Left ventricle myocardium superior (tissue), 1 donor: ENCODE measurements around the gene PSMD14. TPM values are rescaled to one million over a fixed set of nuclear protein-coding genes. Genes with fewer than 3 reads are reported as not detected.
A peak's percentile ranks its signal among the peaks of the same experiment; 100 is the strongest.
"Not testable (repeated sequence)": the region's sequence is repeated elsewhere in the genome, so short reads cannot be mapped to it uniquely, and the experiment has no call there.

Experiments
- ATAC-seq: fragments of 200-7000 bp; cut with Tn5 transposase; one replicate; pipeline ENCODE4 v1.9.1; 2020; ENCODE audit warnings: mild to moderate bottlenecking, moderate library complexity
- DNase-seq: peaks from one replicate; pipeline ENCODE4 v3.0.0-alpha.2; 2020
- intact Hi-C: fragments of 100-400 bp; cut with micrococcal nuclease; formaldehyde crosslinking; loops from one replicate; pipeline ENCODE4 v1.11.0; 2022
- total RNA-seq: library from RNA; stranded (reverse); fragmentation: NEBNext Ultra II Directional; extraction: Animal tissue kit (Norgen Biotek cat#: 25700); gene quantifications from one replicate; pipeline ENCODE4 v1.2.1, GENCODE V29; 2021
- donor health status: DM: no; HTN: yes; CAD: no; lungs with severe emphysema.

The PSMD14 gene
- total RNA-seq, 1 donor from 2014 or later = 40.4 TPM

DNA sequence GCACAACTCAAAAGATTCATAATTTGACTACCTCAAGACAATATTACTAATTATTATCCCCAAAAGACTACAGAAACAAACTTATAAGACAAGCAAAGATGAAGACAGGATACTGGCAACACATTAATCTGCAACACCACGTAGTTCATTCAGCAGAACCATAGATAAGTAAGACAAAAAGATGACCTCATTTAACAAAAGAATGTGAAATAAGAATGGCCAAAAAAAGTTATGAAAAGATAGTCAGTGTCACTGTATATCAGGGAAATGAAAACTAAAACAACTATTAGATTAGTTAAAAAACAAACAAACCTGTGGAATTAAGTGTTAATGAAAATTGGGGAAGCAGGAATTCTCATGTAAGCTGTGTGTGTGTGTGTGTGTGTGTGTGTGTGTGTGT lies 19.4 kb downstream of the PSMD14 start:
- no peak for ATAC-seq
- intact Hi-C loops = no loop called here
- DNase-seq = no peak

DNA sequence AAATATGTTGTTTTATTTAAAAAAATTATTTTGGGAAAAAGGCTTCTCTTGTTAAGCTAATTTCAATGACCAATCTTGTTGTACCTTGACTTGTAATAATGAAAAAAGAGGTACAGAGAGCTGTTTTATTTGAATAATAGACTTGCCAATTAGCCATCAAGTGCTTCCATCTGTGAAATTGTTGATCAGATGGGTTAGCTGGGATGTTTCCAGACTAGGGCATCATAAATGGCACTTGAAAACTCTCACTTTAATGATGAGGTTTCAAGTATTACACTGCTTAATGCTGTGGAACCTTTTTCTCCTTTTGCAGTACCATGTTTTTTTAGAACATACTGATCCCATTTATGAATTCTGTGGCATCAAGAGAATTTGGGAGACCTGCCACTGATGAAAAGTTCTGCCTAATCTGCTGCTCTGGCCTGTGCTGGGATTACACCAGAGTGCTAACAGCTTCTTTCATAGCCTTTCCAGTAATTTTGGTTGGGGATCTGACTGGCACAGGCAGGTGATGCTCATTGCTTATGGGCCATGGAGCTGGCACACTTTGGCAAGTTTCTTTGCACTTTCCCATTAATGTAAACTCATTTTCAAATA lies 24.2 kb downstream of the PSMD14 start:
- DNase-seq (no peak), ATAC-seq (no peak)
- intact Hi-C loops = no loop called here

DNA sequence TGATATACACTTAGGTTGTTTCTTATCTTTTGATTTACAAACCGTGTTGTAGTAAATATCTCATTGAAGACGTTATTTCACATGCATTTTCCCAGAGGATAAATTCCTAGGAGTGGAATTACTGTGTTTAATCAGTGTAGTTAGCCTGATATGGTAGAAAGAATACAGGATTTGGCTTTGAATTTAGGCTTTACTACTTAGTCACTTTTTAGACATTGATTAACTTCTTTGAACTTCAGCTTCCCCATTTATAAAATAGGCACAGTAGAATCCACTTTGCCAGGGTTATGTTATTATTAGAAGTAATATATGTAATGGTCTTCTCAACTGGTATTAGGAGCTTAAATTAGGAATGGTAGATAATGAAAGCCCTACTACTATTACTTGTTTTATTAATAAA lies 27.4 kb downstream of the PSMD14 start:
- DNase-seq (no peak), ATAC-seq (no peak)
- intact Hi-C loops = no loop called here

DNA sequence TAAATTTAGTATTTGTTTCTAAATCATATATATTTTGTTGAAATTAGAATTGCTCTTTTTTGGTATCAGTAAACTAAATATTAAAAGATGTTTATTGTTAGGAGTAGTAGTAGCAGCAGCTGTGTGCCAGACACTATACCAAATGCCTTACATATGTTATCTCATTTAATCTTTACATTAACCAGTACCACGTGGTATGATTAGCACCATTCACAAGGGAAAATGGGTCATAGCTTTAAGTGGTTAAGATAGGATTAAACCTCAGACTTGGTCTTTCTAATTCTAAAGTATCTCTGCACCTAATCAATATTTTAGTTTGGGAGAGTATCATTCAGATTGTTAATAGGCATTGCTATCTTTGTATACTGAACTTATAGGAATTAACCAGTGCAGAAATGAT lies 29.0 kb downstream of the PSMD14 start:
- DNase-seq = no peak
- no peak for ATAC-seq
- intact Hi-C loops = no loop called here

DNA sequence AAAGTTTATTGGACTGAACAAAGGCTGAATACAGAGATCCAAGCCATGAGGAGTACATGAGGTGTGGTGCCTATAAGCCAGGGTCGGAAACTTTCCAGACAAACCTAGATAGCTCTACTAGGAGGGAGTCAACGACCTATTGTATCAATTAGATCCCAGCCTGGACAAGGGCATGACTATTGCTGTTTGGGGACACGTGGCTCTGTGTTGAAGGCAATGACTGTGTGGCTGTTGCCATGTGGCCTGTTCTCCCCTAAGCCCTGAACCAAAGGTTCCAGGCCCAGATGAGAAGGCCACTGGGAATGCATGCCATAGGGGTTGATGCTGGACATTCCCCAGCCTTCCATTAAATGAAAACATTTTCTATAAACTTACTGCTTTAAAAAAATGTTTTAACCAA lies 31.3 kb downstream of the PSMD14 start:
- ATAC-seq, intact Hi-C loops, DNase-seq: not testable (repeated sequence)

DNA sequence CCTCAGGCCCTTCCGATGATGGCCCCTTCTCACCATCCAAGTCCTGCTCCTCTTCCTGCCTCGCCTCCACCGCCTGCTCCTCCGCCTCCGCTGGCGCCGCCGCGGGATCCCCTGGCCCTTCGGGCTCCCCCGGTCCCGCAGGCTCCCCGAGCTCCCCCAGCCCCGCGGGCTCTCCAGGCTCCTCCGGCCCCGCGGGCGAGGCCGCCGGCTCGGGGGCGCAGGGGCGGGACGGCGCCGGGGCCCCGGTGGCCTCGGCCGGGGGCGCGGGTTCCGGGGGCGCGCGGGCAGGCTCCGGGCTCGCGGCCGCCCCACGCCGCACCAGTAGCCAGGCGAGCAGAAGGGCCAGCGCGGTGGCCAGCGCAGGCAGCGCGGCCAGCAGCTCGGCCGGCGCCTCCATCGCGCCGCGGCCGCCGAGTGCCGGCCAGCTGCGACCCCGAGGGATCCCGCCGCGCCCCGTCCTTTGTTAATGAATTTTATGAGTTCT lies 32.7 kb downstream of the PSMD14 start:
- intact Hi-C loops, DNase-seq: not testable (repeated sequence)
- peak; percentile 46 for ATAC-seq

DNA sequence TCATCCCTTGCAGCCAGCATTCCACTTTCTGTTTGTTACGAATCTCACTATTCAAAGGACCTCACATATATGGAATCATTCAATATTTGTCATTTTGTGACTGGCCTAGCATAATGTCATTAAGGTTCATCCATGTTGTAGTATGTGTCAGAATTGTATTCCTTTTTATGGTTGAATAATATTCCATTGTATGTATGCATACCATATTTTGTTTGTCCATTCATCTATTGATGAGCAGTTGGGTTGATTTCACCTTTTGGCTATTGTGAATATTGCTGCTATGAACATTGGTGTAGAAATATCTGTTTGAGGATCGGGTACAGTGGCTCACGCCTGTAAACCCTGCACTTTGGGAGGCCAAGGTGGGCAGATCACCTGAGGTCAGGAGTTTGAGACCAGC lies 35.0 kb downstream of the PSMD14 start:
- no peak for ATAC-seq
- intact Hi-C loops = no loop called here
- DNase-seq = no peak

DNA sequence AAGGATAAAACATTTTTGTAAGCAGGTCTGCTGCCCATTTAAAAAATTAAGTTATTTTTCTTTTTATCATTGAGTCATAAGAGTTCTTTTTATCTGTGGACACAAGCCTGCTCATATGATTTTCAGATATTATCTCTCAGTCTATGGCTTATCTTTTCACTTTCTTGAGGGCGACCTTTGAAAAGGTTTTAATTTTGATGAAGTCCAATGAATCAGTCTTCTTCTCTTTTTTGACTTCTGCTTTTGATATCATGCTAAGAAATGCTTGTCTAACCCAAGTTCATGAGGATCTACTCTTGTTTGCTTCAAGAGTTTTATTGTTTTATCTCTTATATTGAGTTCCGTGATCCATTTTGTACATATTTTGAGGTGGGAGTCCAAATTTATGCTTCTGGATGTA lies 36.5 kb downstream of the PSMD14 start:
- ATAC-seq (no peak), DNase-seq (no peak)
- intact Hi-C loops = no loop called here

DNA sequence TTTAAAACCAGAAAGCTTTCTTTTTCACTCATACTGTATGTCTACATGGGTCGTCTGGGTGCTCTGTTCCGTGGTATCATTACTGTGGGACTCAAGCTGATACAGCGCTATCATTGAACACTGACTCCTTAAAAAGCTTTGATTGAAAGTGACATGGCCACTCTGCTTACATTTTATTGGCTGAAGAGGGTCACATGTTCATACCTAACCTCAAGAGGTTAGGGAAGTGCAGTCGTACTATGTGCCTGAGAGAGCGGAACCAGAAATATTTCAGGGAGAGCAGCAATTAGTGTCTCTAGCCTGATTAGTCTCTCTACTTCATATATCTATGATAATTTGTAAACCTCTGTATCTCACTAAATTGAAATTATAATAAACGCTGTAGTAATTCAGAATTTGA lies 43.5 kb downstream of the PSMD14 start:
- intact Hi-C loops = no loop called here
- ATAC-seq (no peak), DNase-seq (no peak)

DNA sequence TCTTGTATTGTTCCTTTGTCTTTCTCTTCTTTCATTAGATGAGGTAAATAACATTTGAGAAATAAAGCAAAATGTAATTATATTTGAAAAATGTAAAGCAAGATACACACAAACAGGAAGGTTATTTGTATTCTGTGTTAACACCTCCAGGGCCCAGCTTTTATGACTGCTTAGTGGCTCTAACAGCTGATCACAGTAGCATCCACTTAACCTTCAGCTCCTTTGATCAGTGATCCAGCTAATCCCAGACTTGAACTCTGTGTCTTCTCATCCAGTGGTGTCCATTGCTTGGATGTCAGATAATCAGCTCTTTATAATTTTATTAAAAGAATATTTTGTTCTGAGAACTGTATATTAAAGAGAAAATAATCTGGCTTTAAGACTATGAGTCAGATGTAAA lies 44.5 kb downstream of the PSMD14 start:
- intact Hi-C loops = no loop called here
- no peak for ATAC-seq
- DNase-seq = no peak

DNA sequence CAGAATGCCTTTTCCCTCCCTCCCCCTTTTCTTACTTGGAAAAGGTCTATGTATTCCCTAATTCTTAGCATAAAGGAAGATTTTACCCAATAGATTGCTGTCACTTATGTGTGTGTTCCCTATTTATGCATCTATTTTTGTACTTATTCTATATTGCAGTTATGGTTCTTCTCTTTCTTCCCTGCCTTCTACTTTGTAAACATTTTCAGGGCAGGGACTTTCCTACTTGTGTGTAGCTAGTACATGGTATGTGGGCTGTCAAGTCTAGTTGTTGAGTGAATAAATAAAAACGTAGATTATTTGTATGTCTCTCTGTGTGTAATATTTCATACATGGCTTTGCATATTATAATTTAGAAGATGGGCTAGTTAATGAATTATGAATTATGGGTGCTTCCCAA lies 45.3 kb downstream of the PSMD14 start:
- ATAC-seq = no peak
- DNase-seq = no peak

DNA sequence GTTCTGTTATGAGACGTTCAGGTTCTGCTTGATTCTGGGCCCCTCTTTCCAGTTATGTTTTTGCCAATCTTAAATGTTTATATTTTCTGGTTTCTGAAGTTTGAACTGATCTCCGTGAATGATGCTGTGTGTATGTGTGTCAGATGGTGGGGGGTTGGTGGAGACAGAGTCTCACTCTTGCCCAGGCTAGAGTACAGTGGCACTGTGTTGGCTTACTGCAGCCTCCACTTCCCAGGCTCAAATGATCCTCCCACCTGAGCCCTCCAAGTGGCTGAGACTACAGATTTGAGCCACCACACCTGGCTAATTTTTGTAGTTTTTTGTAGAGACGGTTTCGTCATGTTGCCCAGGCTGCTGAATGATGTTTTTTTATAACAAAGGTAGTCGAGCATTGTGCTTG lies 45.9 kb downstream of the PSMD14 start:
- ATAC-seq (no peak), DNase-seq (no peak)
- intact Hi-C loops = no loop called here

More for the DNA sequence above, 45.3 kb downstream of the PSMD14 start:
- intact Hi-C loops = no loop called here

DNA sequence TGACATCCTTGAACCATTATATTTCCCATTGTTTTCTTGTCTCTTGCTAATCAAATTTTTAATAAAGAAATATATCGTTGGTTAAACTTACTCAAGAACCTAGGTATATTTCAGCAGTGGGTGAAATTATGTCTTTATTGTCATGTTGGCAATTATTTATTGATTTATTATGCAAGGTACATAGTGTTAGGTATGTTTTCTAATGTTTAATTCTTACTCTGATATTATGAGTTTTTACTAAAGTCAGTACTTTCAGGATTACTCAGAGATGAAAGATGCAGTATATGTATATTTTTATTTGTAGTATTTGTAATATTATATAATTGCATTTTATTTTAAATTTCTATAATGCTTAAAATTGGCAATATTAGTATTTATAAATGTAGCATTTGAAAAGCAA lies 46.9 kb downstream of the PSMD14 start:
- no peak for ATAC-seq
- intact Hi-C loops = no loop called here
- DNase-seq = no peak

DNA sequence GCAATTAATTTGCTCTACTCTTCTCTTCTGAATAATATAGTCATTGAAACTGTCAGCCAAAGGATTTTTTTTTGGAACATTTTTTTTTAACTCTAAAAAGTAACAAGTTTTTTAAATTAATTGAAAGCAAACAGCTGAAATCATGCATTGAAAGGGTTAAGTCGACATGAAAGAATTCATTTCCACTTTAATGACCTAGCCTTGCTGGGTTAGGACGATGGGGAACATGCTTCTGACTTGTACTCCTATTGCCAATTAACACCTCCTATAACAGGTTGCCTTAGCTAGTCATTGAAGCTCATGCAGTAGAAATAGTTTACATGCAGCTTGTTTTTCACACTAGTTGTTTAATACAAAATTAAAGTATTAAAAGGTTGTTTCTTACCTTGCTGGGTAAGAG lies 47.8 kb downstream of the PSMD14 start:
- intact Hi-C loops = no loop called here
- ATAC-seq = no peak
- DNase-seq = no peak

DNA sequence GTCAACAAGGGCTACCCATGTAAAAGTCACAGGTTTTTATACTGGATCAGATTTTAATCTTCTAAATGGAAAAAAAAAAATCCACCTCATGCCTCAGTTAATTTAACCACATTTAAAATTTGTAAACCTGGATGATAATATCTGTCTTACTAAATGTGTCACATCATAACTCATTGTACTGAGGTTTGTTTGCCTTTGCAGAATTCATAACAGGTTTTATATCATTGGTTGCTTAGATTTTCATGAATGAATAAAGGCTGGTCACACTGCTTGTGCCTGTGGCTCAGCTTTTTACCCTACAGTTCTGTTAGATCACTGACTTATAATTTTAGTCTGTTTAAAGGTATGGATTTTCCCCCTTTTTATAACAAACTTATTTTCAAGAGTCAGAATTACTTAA lies 48.9 kb downstream of the PSMD14 start:
- ATAC-seq (no peak), DNase-seq (no peak)
- intact Hi-C loops = no loop called here

DNA sequence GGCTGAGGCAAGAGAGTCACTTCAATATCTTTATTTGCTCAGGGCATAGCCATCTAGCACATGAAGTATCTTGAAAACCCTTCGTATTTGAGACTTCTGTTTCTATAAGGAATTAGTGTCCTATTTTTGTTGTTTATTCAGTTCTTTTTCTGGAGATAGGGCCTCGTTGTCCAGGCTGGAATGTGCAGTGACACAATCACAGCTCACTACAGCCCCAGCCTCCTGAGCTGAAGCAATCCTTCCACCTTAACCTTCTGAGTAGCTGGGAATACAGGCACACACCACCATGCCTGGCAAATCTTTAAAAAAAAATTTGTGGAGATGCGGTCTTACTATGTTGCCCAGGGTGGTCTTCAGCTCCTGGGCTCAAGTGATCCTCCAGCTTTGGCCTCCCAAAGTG lies 50.6 kb downstream of the PSMD14 start:
- no peak for DNase-seq
- ATAC-seq = no peak
- intact Hi-C loops = no loop called here

DNA sequence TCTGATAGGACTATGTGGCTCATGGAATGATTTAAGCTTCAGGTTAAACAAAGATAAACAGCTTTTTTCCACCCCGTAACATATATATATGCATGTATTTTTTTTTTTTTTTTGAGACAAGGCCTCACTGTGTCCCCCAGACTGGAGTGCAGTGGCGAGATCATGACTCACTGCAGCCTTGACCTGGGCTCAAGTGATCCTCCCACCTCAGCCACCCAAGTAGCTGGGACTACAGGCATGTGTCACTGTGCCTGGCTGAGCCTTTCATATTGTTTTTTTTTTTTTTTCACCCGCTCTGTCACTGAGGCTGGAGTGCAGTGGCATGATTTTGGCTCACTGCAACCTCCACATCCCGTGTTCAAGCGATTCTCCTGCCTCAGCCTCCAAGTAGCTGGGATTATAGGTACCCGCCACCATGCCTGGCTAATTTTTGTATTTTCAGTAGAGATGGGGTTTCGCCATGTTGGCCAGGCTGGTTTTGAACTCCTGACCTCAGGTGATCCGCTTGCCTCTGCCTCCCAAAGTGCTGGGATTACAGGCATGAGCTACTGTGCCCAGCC lies 52.0 kb downstream of the PSMD14 start:
- ATAC-seq, DNase-seq, intact Hi-C loops: not testable (repeated sequence)

DNA sequence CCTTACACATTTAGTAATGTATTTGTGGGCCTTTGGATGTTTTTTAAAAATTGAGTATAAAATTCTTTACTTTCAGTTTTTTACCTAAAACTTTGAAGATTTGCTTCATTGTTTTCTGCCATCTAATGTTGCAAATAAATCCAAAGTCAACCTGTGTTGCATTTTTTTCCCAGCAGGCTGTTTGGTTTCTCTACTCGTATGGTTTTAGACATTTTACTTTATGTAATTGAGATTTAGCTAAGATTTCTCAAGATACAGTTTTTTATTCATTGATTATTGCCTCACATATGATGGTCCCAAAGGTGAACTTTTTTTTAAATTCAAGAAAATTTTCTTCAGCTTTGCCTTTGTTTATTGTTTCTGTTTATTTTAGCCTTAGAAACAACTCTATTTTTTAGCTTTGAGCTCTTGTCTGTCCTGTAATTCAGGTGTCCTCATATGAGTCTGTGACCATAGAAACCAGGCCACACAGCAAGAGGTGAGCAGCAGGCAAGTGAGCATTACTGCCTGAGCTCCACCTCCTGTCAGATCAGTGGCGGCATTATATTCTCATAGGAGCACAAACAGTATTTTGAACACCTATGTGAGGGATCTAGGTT lies 54.4 kb downstream of the PSMD14 start:
- intact Hi-C loops = no loop called here
- DNase-seq = no peak
- ATAC-seq = no peak

DNA sequence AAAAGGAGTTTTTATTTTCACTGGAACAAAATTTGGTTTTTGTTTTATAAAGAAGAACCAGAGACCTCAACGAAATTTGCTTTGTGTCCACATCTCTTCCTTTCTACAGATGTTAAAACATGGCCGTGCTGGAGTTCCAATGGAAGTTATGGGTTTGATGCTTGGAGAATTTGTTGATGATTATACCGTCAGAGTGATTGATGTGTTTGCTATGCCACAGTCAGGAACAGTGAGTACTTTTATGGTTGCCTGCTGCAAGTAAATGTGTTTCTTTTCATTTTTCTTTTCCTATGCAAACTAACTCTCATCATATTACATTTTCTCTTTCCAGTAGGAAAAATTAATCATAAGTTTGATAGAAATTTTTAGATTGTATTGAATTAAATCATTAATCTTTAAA lies 59.5 kb downstream of the PSMD14 start:
- intact Hi-C loops = no loop called here
- ATAC-seq (no peak), DNase-seq (no peak)

DNA sequence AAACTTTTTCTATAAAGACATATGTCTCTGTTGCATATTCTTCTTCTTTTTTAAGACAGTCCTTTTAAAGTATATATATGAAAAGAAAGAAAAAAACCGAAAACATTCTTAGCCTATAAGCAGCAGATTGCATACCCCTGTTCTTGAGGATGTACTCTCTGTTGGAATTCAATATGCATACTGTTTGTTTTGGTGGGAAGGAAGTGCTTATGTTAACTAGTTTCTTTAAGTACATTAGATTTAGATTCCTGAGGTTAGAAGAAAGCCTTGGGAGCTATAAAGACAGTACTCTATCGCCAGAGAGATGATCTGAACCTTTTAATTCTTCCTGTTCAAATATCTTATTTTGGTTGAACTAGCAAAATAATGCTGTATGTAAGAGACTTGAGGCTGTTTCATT lies 61.1 kb downstream of the PSMD14 start:
- DNase-seq (no peak), ATAC-seq (no peak)
- intact Hi-C loops = no loop called here

DNA sequence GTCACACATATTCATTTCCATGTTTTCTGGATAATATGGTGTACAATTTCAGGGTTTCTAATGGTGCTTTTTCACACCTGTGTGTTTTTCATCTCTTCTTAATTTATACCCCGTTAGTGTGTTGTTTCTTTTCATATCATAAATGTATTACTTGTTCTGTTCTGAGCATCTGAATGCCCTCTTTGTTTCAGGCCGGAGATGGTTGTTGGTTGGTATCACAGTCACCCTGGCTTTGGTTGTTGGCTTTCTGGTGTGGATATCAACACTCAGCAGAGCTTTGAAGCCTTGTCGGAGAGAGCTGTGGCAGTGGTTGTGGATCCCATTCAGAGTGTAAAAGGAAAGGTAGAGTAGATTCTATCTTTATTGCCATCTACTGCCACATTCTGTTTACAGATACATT lies 62.8 kb downstream of the PSMD14 start:
- ATAC-seq (no peak), DNase-seq (no peak)
- intact Hi-C loops = no loop called here
